ENCODE measurements around the gene BMP8B. TPM values are rescaled to one million over a fixed set of nuclear protein-coding genes. Genes with fewer than 3 reads are reported as not detected.
"Not testable (repeated sequence)": the region's sequence is repeated elsewhere in the genome, so short reads cannot be mapped to it uniquely, and the experiment has no call there.

The BMP8B gene
- total RNA-seq, 3 donors from 2014 or later, result 0.48 to 1.3 (median 0.59) TPM

- DNase-seq (ENCODE audit: low spot score in 2 of 2); H3K36me3 ChIP-seq; H3K4me1 ChIP-seq; H3K27me3 ChIP-seq; H3K9me3 ChIP-seq; H3K4me3 ChIP-seq; intact Hi-C loops (cut with DNase I; ENCODE audit: low total_unique reads); H3K27ac ChIP-seq: not testable (repeated sequence)
Observed at GRCh38 chr1:39782685-39783084, 6.0 kb downstream of the BMP8B start.

GRCh38 chr1:39782103-39782502 is 6.6 kb downstream of the BMP8B start:
- H3K27me3 ChIP-seq, result no peaks in the 10 kb centered on the region
- TF ChIP-seq POLR2A (IDR thresholded peaks at IDR 0.05) (no peak), POLR2AphosphoS5 (IDR thresholded peaks at IDR 0.05) (no peak), CTCF (IDR thresholded peaks at IDR 0.05) (no peak)
- no peaks in the 10 kb centered on the region for H3K36me3 ChIP-seq
- DNase-seq (ENCODE audit: low spot score in 2 of 2), result no peak
- no peak overlapping the region for H3K4me3 ChIP-seq
- intact Hi-C loops (cut with DNase I; ENCODE audit: low total_unique reads), result no loop called here
- no peaks in the 10 kb centered on the region for H3K4me1 ChIP-seq
- H3K27ac ChIP-seq, result no peak overlapping the region
- H3K9me3 ChIP-seq, result no peaks in the 10 kb centered on the region

GRCh38 chr1:39781349-39781715 is 7.3 kb downstream of the BMP8B start:
- no peaks in the 10 kb centered on the region for H3K9me3 ChIP-seq
- intact Hi-C loops (cut with DNase I; ENCODE audit: low total_unique reads), result no loop called here
- TF ChIP-seq POLR2A (IDR thresholded peaks at IDR 0.05) (no peak), CTCF (IDR thresholded peaks at IDR 0.05) (no peak), POLR2AphosphoS5 (IDR thresholded peaks at IDR 0.05) (no peak)
- H3K4me3 ChIP-seq, result no peak overlapping the region
- H3K36me3 ChIP-seq, result no peaks in the 10 kb centered on the region
- H3K4me1 ChIP-seq, result no peaks in the 10 kb centered on the region
- no peak for DNase-seq (ENCODE audit: low spot score in 2 of 2)
- H3K27ac ChIP-seq, result no peak overlapping the region
- H3K27me3 ChIP-seq, result no peaks in the 10 kb centered on the region

- TF ChIP-seq POLR2A (IDR thresholded peaks at IDR 0.05) (no peak), POLR2AphosphoS5 (IDR thresholded peaks at IDR 0.05) (no peak), CTCF (IDR thresholded peaks at IDR 0.05) (no peak)
- no peak for DNase-seq (ENCODE audit: low spot score in 2 of 2)
- no peak overlapping the region for H3K4me3 ChIP-seq
- no peaks in the 10 kb centered on the region for H3K27me3 ChIP-seq
- no peak overlapping the region for H3K27ac ChIP-seq
- no peaks in the 10 kb centered on the region for H3K4me1 ChIP-seq
- no peaks in the 10 kb centered on the region for H3K9me3 ChIP-seq
- H3K36me3 ChIP-seq, result no peaks in the 10 kb centered on the region
- intact Hi-C loops (cut with DNase I; ENCODE audit: low total_unique reads), result no loop called here
Observed at GRCh38 chr1:39779821-39780220, 8.8 kb downstream of the BMP8B start.

GRCh38 chr1:39779137-39779536 is 9.5 kb downstream of the BMP8B start:
- Histone ChIP-seq H3K9me3 (no peaks in the 10 kb centered on the region), H3K4me3 (no peak overlapping the region), H3K27ac (no peak overlapping the region), H3K36me3 (no peaks in the 10 kb centered on the region), H3K4me1 (no peaks in the 10 kb centered on the region), H3K27me3 (no peaks in the 10 kb centered on the region)
- intact Hi-C loops (cut with DNase I; ENCODE audit: low total_unique reads), result no loop called here
- TF ChIP-seq CTCF (IDR thresholded peaks at IDR 0.05), result no peak
- TF ChIP-seq POLR2A (IDR thresholded peaks at IDR 0.05), result no peak
- no peak for DNase-seq (ENCODE audit: low spot score in 2 of 2)

- H3K36me3 ChIP-seq; H3K4me1 ChIP-seq; H3K27me3 ChIP-seq; H3K27ac ChIP-seq; intact Hi-C loops (cut with DNase I; ENCODE audit: low total_unique reads); H3K4me3 ChIP-seq; H3K9me3 ChIP-seq; DNase-seq (ENCODE audit: low spot score in 2 of 2): not testable (repeated sequence)
Observed at GRCh38 chr1:39778463-39779099, 10.1 kb downstream of the BMP8B start.

GRCh38 chr1:39777896-39778295 is 10.8 kb downstream of the BMP8B start:
- H3K4me1 ChIP-seq; intact Hi-C loops (cut with DNase I; ENCODE audit: low total_unique reads); H3K27ac ChIP-seq; DNase-seq (ENCODE audit: low spot score in 2 of 2); H3K9me3 ChIP-seq; H3K36me3 ChIP-seq; H3K4me3 ChIP-seq; H3K27me3 ChIP-seq: not testable (repeated sequence)
